GM18873 (cell line): Measurements from ENCODE around the gene SHISA2.

ENCODE experiments used
- ATAC-seq: cut with Tn5 transposase; IDR thresholded peaks from one replicate; pipeline ENCODE4 v1.9.1; 2021; ENCODE audit warnings: mild to moderate bottlenecking, moderate library complexity, moderate number of reproducible peaks; ENCODE audit not compliant: unreplicated experiment, low FRiP score

SHISA2 gene

GRCh38 chr13:26019881-26020870 lies 31.6 kb downstream of the SHISA2 start:
- no peak for ATAC-seq

- no peak for ATAC-seq
Measured at GRCh38 chr13:26019251-26019650, 32.6 kb downstream of the SHISA2 start.

DNA sequence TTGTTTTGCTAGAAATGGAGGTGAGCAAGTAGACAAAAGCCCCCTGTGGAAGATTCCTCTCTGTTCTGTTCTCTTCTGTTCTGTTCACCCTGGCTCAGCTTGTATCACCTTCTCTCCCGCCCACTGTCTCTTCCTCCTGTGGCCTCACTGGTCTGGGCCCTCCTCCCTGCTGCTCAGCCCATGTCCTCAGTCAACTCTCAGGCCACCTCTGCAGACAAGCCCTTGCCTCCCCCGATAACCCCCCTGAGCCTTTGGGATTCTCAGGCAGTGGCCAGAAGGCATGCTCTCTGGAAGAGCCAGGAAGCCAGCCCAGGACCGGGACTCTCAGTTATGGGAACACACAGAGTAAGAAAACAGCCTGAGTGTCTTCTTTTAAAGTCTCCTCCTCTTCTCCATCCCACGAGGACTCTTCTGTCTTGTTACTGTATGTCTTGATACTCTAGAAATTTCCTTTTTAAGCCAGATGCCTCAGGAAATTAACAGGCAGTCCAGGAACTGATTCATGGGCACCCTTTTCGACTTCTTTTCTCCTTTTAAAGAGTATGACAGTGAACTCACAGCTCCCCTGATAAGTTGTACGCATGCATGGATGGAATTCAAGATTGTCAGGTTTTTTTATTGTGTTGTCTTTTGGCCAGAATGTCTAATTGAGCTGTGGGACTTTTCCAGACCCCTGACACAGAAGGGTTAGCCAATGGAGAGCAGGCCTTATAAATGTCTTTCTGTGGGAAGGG lies 33.7 kb downstream of the SHISA2 start:
- ATAC-seq: no peak

DNA sequence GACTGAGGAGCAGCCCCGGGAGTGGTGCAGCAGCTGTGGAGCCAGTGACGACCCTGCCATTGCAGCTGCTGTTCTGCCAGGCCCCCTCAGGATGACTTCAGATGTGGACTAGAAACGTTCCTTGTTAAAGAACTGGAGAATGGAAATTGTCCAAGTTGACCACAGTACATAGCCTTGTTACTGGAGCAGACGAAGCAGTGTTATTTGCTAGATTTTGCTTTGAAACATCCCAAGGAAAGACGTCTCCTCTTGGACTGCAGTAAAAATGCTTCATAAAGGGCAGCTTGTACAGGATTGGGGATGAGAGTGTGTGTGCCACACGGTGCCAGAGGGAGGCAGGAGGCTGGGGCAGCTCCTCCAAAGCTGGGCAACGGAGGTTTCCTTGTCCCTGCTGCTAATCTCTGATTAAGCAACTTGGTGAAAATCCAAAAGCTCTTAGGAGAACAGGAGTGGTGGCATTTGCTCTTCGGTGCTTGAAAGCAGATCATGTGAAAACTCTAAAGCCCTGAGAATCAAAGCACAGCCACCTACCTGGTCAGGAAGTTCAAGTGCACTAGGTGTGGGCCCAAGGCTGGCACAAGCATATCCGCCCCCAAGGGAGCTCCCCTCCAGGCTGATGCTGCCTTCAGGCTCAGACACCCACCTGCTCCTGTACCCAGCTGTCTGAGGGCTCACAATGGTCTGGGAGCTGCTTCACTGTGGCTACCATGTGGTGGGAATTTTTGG lies 34.5 kb downstream of the SHISA2 start:
- ATAC-seq: no peak

GRCh38 chr13:26016189-26016588 lies 35.6 kb downstream of the SHISA2 start:
- ATAC-seq: no peak

GRCh38 chr13:26015271-26016125 lies 36.3 kb downstream of the SHISA2 start:
- no peak for ATAC-seq

DNA sequence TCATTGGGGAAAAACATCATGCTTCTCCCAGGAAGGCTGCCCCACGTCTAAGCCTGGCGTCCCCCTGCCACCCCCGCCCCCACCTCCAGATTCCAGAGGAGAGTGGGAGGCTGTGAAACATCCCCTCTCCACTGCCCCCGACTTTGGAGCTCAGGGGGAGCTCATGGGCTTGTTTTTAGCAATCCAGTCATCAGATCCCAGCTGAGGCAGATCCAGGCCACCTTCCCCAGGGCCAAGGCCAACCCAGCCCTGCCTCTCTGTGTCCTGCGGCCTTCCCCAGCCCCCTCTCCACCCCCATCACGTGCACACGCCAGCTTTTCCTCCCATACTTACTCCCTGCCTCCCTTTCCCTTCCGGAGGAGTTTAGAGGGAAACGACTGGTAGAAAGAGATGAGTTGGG lies 38.8 kb downstream of the SHISA2 start:
- ATAC-seq: no peak

DNA sequence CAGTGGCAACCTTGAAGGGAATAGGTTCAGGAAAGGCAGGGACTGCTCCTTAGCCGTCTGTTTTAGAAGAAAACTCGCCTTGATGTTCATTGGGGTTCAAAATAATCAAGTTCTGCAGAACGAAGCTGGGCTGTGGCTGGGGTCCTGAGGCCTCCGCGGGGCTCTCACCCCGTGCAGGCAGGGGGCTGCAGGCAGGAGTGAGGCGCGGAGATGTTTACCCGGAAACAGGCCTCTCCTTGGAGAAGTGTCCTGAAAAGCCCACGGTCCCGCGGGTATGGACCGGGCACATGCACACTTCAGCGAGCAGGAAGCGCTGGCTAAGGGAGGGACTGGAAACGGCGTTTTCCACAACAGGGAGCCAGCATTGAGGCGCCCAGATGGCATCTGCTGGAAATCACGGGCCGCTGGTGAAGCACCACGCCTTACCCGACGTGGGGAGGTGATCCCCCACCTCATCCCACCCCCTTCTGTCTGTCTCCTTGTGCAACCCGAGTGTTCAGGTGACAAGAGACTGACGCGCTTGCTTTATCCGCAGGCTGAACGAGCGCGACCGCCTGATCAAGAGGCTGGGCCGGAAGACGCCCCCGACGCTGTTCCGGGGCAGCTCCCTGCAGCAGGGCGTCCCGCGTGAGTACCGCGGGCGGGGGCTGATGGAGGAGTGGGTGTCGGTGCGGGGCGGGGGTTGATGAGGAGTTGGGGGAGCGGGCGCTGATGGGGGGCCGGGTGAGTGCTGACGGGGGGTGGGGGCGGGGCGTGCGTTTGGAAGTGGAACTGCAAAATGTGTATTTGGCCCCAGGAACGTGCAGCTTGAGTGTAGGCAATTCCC lies 39.6 kb downstream of the SHISA2 start:
- ATAC-seq: no peak

- ATAC-seq: no peak
Measured at GRCh38 chr13:26011208-26011573, 40.6 kb downstream of the SHISA2 start.

GRCh38 chr13:26010487-26011207 lies 41.2 kb downstream of the SHISA2 start:
- ATAC-seq: no peak

DNA sequence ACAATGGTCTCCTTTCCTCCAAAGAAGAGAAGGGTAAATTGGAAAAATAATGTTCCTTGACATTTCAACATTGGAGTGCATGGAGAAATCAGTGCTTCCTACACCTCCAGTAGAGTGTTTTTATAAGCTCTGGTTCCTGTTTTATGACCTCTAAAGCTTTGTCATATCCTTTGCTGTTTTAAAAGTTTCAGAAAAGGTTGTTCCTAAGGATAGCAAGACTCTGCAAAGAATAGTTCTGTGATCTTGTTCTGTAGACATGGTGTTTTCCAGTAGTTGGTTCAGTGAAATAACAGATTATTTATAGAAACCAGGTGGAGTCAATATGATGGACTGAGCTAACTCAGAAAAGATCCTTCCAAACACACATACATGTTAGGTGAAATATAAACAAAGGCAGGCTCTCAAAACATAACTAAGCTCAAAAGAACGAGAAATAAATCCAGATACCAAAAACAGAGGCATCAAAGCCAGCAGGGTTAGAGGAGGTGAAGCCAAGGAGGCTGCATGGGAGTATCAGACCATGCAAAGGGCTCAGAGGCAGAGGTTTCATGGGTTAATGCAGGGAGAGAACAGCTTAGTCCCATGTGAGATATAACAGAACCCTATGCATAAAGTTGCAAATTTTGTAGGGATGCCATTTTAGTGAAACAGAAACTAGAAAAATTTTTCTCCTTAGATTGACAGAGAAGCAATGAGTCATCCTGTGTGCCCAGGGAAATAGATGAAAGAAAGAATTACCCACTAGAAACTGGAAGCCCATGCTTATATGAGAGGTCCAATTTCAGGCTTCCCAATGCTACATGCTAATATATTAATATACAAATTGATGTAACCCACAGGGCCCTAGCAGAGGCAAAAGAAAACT lies 44.3 kb downstream of the SHISA2 start:
- ATAC-seq: no peak
